ENCODE results near the gene PRG2. TPM values are rescaled to one million over a fixed set of nuclear protein-coding genes. Genes with fewer than 3 reads are reported as not detected.

Gene PRG2
- total and polyA plus RNA-seq, 2 of the 4 experiments (the other 2 are of a cell fraction), result not detected

DNA sequence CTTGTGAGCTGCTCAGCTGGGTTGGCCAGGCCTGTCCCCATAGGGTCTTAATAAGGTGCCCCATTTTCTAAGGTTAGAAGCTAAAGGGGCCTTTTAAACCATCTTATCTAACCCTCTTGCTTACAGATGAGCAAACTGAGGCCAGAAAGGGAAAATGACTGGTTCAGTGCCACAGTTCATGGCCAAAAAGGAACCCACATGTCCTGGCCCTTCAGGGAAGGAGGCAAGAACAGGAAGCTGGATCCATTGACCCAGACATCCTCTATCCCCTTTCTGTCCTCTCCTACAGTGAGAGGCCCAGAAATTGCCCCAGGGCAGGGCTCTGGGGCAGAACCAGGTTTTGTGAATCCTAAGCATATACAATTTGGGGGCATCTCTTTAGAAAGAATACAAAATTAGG is 19.5 kb downstream of the PRG2 start:
- H3K27me3 ChIP-seq (ENCODE audit: control insufficient read depth, insufficient read depth, low read length), result peaks cover 22% of the 10 kb centered on the region
- H3K27ac ChIP-seq (ENCODE audit: insufficient read depth, low read length), result no peak overlapping the region
- H3K23ac ChIP-seq (ENCODE audit: low read depth, low read length), result no peak overlapping the region
- BruUV-seq (replicated peaks), result no TSS peak
- intact Hi-C loops (cut with micrococcal nuclease) (no loop called here), in situ Hi-C loops (cut with MboI; ENCODE audit: low sequenced_read_pairs) (loop anchor here (25.0 kb wide), 1 partner anchor 534 kb away; no protein-coding TSS in a partner anchor), dilution Hi-C loops (cut with HindIII; ENCODE audit: low sequenced_read_pairs, unreplicated experiment) (no loop called here)
- H3K4ac ChIP-seq (ENCODE audit: low read depth, low read length), result no peak overlapping the region
- H3K9ac ChIP-seq (ENCODE audit: low read depth, low read length), result no peak overlapping the region
- H2BK120ac ChIP-seq (ENCODE audit: low read depth, low read length), result no peak overlapping the region
- H3K56ac ChIP-seq (ENCODE audit: extremely low read depth, insufficient read depth, low read length), result no peak overlapping the region
- H3K79me1 ChIP-seq (ENCODE audit: low read depth in 1 of 2, low read length in 2 of 2), result no peaks in the 10 kb centered on the region
- H3K4me1 ChIP-seq (ENCODE audit: control insufficient read depth, insufficient read depth, low read length), result no peaks in the 10 kb centered on the region
- no peak overlapping the region for H2BK5ac ChIP-seq (ENCODE audit: low read depth, low read length, poor library complexity, severe bottlenecking)
- H3K36me3 ChIP-seq (ENCODE audit: control insufficient read depth, insufficient read depth, low read length), result no peaks in the 10 kb centered on the region
- POLR2A ChIA-PET (ENCODE audit: unreplicated experiment), result no interaction called here
- H3K14ac ChIP-seq (replicated peaks; ENCODE audit: low read depth, low read length), result no peak overlapping the region
- H3K9me3 ChIP-seq (ENCODE audit: control insufficient read depth, insufficient read depth, low read length), result no peaks in the 10 kb centered on the region
- H3K18ac ChIP-seq (ENCODE audit: low read depth, low read length), result no peak overlapping the region
- H2BK20ac ChIP-seq (ENCODE audit: low read depth, low read length), result no peak overlapping the region
- no peaks in the 10 kb centered on the region for H3K9me1 ChIP-seq (ENCODE audit: insufficient read depth, low read length)
- H4K20me1 ChIP-seq (ENCODE audit: insufficient read depth, low read length), result no peaks in the 10 kb centered on the region
- no peak overlapping the region for H2AFZ ChIP-seq (replicated peaks; ENCODE audit: low read length, poor library complexity)
- no peak overlapping the region for H2AK9ac ChIP-seq (replicated peaks; ENCODE audit: low read depth, low read length, poor library complexity)
- H2BK15ac ChIP-seq (ENCODE audit: low read depth, low read length), result no peak overlapping the region
- TF ChIP-seq NFE2L2 (IDR thresholded peaks at IDR 0.05; ENCODE audit: low read depth, low read length) (no peak), SMC3 (IDR thresholded peaks at IDR 0.05; ENCODE audit: low read depth, low read length) (no peak), RFX5 (IDR thresholded peaks at IDR 0.05; ENCODE audit: low read depth, low read length) (no peak), BHLHE40 (IDR thresholded peaks at IDR 0.05; ENCODE audit: low read depth, low read length) (no peak), CHD1 (IDR thresholded peaks at IDR 0.05; ENCODE audit: low read depth, low read length) (no peak), FOS (IDR thresholded peaks at IDR 0.05; ENCODE audit: low read depth, low read length) (no peak), MXI1 (IDR thresholded peaks at IDR 0.05; ENCODE audit: borderline replicate concordance, low read depth, low read length) (no peak), MAZ (IDR thresholded peaks at IDR 0.05; ENCODE audit: borderline replicate concordance, low read depth, low read length) (no peak), RCOR1 (IDR thresholded peaks at IDR 0.05; ENCODE audit: insufficient replicate concordance, low read length) (no peak), MAFK (IDR thresholded peaks at IDR 0.05; ENCODE audit: low read depth, low read length) (no peak)
- TF ChIP-seq, protein P1, sequence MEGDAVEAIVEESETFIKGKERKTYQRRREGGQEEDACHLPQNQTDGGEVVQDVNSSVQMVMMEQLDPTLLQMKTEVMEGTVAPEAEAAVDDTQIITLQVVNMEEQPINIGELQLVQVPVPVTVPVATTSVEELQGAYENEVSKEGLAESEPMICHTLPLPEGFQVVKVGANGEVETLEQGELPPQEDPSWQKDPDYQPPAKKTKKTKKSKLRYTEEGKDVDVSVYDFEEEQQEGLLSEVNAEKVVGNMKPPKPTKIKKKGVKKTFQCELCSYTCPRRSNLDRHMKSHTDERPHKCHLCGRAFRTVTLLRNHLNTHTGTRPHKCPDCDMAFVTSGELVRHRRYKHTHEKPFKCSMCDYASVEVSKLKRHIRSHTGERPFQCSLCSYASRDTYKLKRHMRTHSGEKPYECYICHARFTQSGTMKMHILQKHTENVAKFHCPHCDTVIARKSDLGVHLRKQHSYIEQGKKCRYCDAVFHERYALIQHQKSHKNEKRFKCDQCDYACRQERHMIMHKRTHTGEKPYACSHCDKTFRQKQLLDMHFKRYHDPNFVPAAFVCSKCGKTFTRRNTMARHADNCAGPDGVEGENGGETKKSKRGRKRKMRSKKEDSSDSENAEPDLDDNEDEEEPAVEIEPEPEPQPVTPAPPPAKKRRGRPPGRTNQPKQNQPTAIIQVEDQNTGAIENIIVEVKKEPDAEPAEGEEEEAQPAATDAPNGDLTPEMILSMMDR (conservative IDR thresholded peaks at IDR 0.05; ENCODE audit: low read depth, low read length), result no peak
- TF ChIP-seq, protein P2, sequence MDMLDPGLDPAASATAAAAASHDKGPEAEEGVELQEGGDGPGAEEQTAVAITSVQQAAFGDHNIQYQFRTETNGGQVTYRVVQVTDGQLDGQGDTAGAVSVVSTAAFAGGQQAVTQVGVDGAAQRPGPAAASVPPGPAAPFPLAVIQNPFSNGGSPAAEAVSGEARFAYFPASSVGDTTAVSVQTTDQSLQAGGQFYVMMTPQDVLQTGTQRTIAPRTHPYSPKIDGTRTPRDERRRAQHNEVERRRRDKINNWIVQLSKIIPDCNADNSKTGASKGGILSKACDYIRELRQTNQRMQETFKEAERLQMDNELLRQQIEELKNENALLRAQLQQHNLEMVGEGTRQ (IDR thresholded peaks at IDR 0.05; ENCODE audit: low read depth, low read length), result no peak
- TF ChIP-seq, protein P3, sequence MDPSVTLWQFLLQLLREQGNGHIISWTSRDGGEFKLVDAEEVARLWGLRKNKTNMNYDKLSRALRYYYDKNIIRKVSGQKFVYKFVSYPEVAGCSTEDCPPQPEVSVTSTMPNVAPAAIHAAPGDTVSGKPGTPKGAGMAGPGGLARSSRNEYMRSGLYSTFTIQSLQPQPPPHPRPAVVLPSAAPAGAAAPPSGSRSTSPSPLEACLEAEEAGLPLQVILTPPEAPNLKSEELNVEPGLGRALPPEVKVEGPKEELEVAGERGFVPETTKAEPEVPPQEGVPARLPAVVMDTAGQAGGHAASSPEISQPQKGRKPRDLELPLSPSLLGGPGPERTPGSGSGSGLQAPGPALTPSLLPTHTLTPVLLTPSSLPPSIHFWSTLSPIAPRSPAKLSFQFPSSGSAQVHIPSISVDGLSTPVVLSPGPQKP (IDR thresholded peaks at IDR 0.05; ENCODE audit: borderline replicate concordance, low read depth, low read length), result no peak
- H3K4me2 ChIP-seq (ENCODE audit: low read depth, low read length), result no peak overlapping the region
- ATAC-seq (ENCODE audit: low read depth) (no peak), DNase-seq (no peak)
- no peak overlapping the region for H4K5ac ChIP-seq (ENCODE audit: low read depth, low read length)
- H3K4me3 ChIP-seq (ENCODE audit: insufficient read depth, low read depth, low read length), result no peak overlapping the region
- CTCF ChIA-PET, result interaction anchor here (0.6 kb wide), 1 partner anchor 72 kb away, joined by 4 read pairs; no protein-coding TSS in a partner anchor
- H4K8ac ChIP-seq (ENCODE audit: low read depth in 2 of 2, low read length in 2 of 2), result no peak overlapping the region
- H4K91ac ChIP-seq (ENCODE audit: insufficient read depth, low read depth, low read length), result no peak overlapping the region
- H2AK5ac ChIP-seq (ENCODE audit: low read depth, low read length), result no peak overlapping the region
